ENCODE results near the gene HEPN1.

- TF ChIP-seq, protein P1, sequence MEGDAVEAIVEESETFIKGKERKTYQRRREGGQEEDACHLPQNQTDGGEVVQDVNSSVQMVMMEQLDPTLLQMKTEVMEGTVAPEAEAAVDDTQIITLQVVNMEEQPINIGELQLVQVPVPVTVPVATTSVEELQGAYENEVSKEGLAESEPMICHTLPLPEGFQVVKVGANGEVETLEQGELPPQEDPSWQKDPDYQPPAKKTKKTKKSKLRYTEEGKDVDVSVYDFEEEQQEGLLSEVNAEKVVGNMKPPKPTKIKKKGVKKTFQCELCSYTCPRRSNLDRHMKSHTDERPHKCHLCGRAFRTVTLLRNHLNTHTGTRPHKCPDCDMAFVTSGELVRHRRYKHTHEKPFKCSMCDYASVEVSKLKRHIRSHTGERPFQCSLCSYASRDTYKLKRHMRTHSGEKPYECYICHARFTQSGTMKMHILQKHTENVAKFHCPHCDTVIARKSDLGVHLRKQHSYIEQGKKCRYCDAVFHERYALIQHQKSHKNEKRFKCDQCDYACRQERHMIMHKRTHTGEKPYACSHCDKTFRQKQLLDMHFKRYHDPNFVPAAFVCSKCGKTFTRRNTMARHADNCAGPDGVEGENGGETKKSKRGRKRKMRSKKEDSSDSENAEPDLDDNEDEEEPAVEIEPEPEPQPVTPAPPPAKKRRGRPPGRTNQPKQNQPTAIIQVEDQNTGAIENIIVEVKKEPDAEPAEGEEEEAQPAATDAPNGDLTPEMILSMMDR (IDR thresholded peaks at IDR 0.05; ENCODE audit: low read length) = no peak
- no peak for TF ChIP-seq EZH2 (IDR thresholded peaks at IDR 0.05; ENCODE audit: borderline replicate concordance, low read length)
Observed at GRCh38 chr11:124954590-124954955, 35.5 kb downstream of the HEPN1 start.
